HG03108 (cell line): Measurements from ENCODE around the gene CYTH1.

Source experiments
- ATAC-seq: cut with Tn5 transposase; IDR thresholded peaks from one replicate; pipeline ENCODE4 v1.9.1; 2021; ENCODE audit warnings: moderate library complexity; ENCODE audit not compliant: unreplicated experiment

CYTH1 gene

GRCh38 chr17:78806451-78806850 lies 24.4 kb upstream of the CYTH1 start:
- no peak for ATAC-seq

- no peak for ATAC-seq
These were observed 23.2 kb upstream of the CYTH1 start for GRCh38 chr17:78805301-78805700.

- ATAC-seq: no peak
These were observed 22.7 kb upstream of the CYTH1 start for GRCh38 chr17:78804777-78805176.

GRCh38 chr17:78803186-78803845 lies 21.2 kb upstream of the CYTH1 start:
- ATAC-seq: no peak

GRCh38 chr17:78802459-78802858 lies 20.4 kb upstream of the CYTH1 start:
- ATAC-seq: no peak

GRCh38 chr17:78802008-78802407 lies 19.9 kb upstream of the CYTH1 start:
- no peak for ATAC-seq

GRCh38 chr17:78800132-78800931 lies 18.3 kb upstream of the CYTH1 start:
- ATAC-seq: no peak

GRCh38 chr17:78798695-78799559 lies 16.9 kb upstream of the CYTH1 start:
- ATAC-seq: no peak

- no peak for ATAC-seq
These were observed 15.9 kb upstream of the CYTH1 start for GRCh38 chr17:78797691-78798585.

GRCh38 chr17:78797213-78797612 lies 15.1 kb upstream of the CYTH1 start:
- ATAC-seq: no peak

GRCh38 chr17:78796517-78796900 lies 14.4 kb upstream of the CYTH1 start:
- ATAC-seq: no peak

- ATAC-seq: no peak
These were observed 13.9 kb upstream of the CYTH1 start for GRCh38 chr17:78795861-78796516.

- ATAC-seq: no peak
These were observed 13.0 kb upstream of the CYTH1 start for GRCh38 chr17:78794864-78795640.

- no peak for ATAC-seq
These were observed 12.3 kb upstream of the CYTH1 start for GRCh38 chr17:78794399-78794798.

GRCh38 chr17:78793968-78794367 lies 11.9 kb upstream of the CYTH1 start:
- no peak for ATAC-seq

- ATAC-seq: no peak
These were observed 11.3 kb upstream of the CYTH1 start for GRCh38 chr17:78793415-78793814.

GRCh38 chr17:78791840-78792709 lies 10.0 kb upstream of the CYTH1 start:
- no peak for ATAC-seq

GRCh38 chr17:78790552-78790951 lies 8.5 kb upstream of the CYTH1 start:
- no peak for ATAC-seq
